ENCODE results near the gene FGF14. TPM values are rescaled to one million over a fixed set of nuclear protein-coding genes. Genes with fewer than 3 reads are reported as not detected.

The FGF14 gene
- total RNA-seq, 1 donor from 2014 or later, result not detected

DNA sequence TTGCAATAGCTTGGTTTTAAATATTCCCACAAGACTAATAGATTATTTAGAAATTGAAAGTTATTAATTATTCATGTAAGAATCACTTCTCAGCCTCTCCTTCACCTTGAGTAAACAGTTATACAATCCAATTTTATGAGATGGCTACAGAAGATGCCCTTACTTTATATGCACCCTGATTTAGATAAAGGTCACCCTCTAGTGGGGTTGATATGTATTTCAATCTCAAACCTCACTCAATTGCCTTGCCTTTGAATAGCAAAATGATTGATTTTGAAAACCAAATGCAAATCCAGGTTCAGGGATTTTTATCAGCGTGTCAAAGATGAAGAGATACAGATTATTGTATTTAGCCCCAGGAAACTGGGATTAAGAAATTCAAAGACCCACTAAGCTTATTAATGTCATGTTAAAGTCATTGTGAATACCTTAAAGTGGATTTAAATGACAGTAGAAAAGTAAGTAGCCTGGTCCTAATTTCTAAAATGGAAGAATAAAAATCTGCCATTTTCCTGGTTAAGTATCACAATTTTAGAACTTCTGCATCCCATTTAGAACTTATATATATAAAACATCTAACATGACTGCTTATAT lies 644.3 kb downstream of the FGF14 start:
- H3K36me3 ChIP-seq (ENCODE audit: control insufficient read depth, insufficient read depth, low read length), result no peaks in the 10 kb centered on the region
- FAIRE-seq, result no peak
- TF ChIP-seq, protein P1, sequence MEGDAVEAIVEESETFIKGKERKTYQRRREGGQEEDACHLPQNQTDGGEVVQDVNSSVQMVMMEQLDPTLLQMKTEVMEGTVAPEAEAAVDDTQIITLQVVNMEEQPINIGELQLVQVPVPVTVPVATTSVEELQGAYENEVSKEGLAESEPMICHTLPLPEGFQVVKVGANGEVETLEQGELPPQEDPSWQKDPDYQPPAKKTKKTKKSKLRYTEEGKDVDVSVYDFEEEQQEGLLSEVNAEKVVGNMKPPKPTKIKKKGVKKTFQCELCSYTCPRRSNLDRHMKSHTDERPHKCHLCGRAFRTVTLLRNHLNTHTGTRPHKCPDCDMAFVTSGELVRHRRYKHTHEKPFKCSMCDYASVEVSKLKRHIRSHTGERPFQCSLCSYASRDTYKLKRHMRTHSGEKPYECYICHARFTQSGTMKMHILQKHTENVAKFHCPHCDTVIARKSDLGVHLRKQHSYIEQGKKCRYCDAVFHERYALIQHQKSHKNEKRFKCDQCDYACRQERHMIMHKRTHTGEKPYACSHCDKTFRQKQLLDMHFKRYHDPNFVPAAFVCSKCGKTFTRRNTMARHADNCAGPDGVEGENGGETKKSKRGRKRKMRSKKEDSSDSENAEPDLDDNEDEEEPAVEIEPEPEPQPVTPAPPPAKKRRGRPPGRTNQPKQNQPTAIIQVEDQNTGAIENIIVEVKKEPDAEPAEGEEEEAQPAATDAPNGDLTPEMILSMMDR (IDR thresholded peaks at IDR 0.05; ENCODE audit: insufficient read depth, low read length, severe bottlenecking), result peak; percentile 44
- peak; percentile 65 for DNase-seq (ENCODE audit: low read depth)
- no peak overlapping the region for H3K4me3 ChIP-seq (ENCODE audit: low read depth, low read length)
- peaks cover 2% of the 10 kb centered on the region for H3K27me3 ChIP-seq (ENCODE audit: control insufficient read depth, insufficient read depth, low read length)

DNA sequence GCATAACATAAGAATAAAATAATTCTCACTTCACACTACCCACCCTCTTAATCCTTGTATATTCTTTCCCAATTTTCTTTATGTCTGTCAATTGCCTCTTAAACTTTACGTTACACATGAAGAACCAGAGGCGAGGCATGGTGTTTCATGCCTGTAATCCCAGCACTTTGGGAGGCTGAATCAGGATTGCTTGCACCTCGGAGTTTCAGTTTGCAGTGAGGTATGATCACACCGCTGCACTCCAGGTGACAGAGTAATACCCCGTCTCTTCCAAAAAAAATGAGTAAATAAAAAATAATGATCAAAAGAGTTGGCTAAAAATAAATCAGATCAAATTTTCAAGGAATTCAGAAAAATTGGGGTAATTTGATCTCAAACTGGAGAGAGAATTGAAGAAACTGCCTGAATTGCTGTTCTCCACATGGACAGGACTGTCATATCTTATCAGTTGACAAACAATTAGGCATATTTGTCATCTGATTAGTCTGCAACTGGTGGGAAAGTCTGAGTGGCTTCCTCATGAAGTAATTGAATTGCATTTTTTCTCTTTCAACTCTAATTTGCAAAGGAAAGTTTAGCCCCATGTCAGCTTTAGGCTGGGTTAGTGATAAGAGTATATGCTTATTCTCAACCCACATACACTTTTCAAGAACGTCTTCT lies 646.5 kb downstream of the FGF14 start:
- DNase-seq (ENCODE audit: low read depth), result no peak
- Histone ChIP-seq H3K4me3 (ENCODE audit: low read depth, low read length) (no peak overlapping the region), H3K27me3 (ENCODE audit: control insufficient read depth, insufficient read depth, low read length) (peaks cover under 1% of the 10 kb centered on the region), H3K36me3 (ENCODE audit: control insufficient read depth, insufficient read depth, low read length) (no peaks in the 10 kb centered on the region)
- TF ChIP-seq, protein P1 (IDR thresholded peaks at IDR 0.05; ENCODE audit: insufficient read depth, low read length, severe bottlenecking), result no peak
- FAIRE-seq, result no peak

DNA sequence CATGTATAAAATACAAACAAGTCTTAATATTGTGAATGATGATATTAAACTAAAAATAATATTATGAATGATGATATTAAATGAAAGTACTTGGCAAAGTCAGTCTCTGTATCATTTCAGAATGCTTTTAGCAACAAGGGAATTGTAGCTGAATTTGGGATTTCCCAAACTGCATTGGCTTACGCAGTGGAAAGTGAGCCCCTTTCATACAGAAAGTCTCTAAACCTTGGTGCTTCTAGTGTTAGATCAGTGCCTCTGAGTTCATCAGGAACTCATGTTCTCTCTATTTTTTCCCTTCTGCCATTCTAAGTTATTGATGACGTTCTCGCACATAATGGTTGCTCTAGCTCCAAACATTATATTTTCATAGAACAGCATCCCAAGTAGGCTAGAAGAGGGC lies 649.4 kb downstream of the FGF14 start:
- Histone ChIP-seq H3K27me3 (ENCODE audit: control insufficient read depth, insufficient read depth, low read length) (no peaks in the 10 kb centered on the region), H3K4me3 (ENCODE audit: low read depth, low read length) (no peak overlapping the region), H3K36me3 (ENCODE audit: control insufficient read depth, insufficient read depth, low read length) (no peaks in the 10 kb centered on the region)
- TF ChIP-seq, protein P1 (IDR thresholded peaks at IDR 0.05; ENCODE audit: insufficient read depth, low read length, severe bottlenecking), result no peak
- DNase-seq (ENCODE audit: low read depth), result no peak
- no peak for FAIRE-seq

DNA sequence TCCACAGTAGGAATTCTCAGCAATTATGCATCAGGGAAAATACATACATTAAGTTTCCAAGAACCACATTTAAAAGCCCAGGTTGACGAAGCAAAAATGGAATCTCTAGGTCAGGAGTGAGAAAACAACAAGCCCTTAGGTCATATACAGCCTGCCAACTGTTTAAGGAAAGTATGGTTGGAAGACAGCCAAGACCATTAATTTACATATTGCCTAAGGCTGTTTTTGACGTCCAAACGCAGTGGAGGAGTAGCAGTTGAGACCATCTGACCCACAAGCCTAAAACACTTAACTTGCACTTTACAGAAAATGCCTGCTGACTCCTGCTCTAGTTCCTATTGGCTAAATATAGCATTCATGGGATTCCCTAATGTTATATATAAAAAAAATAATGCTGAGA lies 650.4 kb downstream of the FGF14 start:
- H3K27me3 ChIP-seq (ENCODE audit: control insufficient read depth, insufficient read depth, low read length), result no peaks in the 10 kb centered on the region
- H3K4me3 ChIP-seq (ENCODE audit: low read depth, low read length), result no peak overlapping the region
- DNase-seq (ENCODE audit: low read depth) (peak; percentile 80), FAIRE-seq (no peak)
- no peaks in the 10 kb centered on the region for H3K36me3 ChIP-seq (ENCODE audit: control insufficient read depth, insufficient read depth, low read length)
- TF ChIP-seq, protein P1 (IDR thresholded peaks at IDR 0.05; ENCODE audit: insufficient read depth, low read length, severe bottlenecking), result no peak

DNA sequence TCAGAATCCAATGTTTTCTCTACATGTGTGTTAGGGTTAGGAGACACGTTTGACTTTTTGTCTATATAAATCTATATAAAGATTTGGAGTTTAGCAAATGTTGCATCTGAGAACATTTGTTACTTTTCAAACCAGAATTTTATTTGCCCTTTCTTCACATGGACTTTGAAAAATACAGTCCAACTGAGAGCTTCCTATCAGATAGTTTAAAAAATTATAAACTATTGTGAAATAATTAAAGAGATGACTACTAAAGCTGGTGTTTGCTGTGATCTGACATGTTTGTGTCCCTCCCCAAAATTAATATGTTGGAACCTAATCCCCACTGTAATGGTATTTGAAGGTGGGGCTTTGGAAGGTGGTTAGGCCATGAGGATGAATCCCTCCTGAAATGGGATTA lies 652.3 kb downstream of the FGF14 start:
- Histone ChIP-seq H3K27me3 (ENCODE audit: control insufficient read depth, insufficient read depth, low read length) (no peaks in the 10 kb centered on the region), H3K4me3 (ENCODE audit: low read depth, low read length) (no peak overlapping the region), H3K36me3 (ENCODE audit: control insufficient read depth, insufficient read depth, low read length) (no peaks in the 10 kb centered on the region)
- FAIRE-seq, result no peak
- DNase-seq (ENCODE audit: low read depth), result no peak
- TF ChIP-seq, protein P1 (IDR thresholded peaks at IDR 0.05; ENCODE audit: insufficient read depth, low read length, severe bottlenecking), result no peak

Data from bronchial epithelial cell (primary cell).